ENCODE data around the gene MAGEL2.

The MAGEL2 gene

GRCh38 chr15:23647421-23648370 is at the start of gene MAGEL2:
MAGEL2 (minus strand) TSS chr15:23647867; CDS start chr15:23647742, 125 bp downstream.
- peak; percentile 41 for DNase-seq

DNA sequence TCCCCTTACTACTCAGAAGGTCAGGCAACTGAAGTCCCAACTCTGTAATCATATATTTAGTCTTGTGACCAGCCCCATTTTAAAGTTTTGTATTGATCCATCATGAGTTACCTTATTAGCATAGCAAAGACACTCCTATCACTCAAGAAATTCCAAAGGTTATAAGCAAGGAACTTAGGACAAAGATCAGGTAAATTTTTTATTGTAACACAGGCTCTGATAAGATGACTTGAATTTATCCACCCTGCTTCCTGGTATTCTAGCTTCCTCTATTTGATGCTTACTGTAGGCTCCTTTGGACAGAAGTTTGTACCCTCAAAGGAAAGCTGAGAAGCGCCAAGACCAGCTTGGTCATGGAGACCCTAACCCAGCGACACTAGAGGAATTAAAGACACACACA is 47.6 kb upstream of the MAGEL2 start:
- no peak for DNase-seq

DNA sequence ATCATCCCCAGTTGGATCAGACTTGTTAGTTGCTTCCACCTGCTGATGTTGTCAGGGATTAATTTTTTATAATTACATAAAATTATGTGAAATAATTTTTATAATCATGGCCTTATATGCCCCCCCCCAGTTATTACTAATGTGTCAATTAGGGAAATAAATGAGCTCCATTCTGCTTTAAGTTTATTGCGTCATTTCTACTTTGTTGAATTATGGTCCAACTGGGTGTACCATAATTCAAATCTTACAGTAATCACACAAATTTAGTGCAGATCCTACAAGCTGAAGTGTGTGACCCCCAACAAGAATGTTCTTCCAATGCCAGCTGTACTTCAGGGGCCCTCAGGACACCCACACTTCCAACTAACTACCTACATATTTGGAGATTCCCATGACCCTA is 46.9 kb upstream of the MAGEL2 start:
- no peak for DNase-seq

DNA sequence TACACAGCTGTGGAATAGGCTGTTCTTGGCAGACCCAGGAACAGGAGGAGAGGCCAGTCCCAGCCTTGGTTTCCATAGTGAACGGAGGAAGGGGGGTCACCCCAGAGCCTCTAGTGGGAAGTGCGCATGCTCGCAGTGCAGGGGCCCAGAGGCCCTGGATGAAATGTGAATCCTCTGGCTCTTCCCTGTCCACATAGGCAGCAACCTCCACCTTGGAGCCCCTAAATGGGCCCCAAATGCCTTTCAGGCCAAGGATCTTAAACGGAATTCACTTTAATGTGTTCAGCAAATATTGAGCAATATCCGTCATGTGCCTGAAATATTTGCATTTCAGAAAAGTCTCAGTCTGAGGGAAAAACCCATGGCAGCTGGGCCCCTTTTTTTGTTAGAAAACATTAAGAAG is 42.8 kb upstream of the MAGEL2 start:
- peak; percentile 74 for DNase-seq

DNA sequence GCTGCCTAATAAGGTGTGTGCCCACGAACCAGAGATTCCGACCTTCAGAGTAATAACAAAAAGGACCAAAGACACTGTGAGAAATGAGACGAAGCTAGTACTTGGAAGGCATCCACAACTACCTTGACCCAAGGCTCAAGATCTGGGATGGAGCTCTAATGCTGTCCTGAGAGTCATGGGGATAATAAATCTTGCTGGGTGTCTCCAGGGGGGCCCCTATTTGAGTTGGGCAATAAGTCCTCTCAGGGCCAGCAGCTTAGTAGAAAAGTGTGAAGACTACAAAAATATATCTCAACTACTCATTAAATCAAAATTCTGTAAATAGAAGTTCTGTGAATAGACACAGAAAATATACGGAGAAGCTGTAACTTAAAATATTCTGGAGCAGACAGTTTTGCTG is 42.3 kb upstream of the MAGEL2 start:
- no peak for DNase-seq

GRCh38 chr15:23687143-23687470 is 39.4 kb upstream of the MAGEL2 start, which contains the start of gene NDN:
NDN (minus strand) TSS chr15:23687305; CDS start chr15:23687217, 88 bp downstream.
- peak; percentile 62 for DNase-seq

DNA sequence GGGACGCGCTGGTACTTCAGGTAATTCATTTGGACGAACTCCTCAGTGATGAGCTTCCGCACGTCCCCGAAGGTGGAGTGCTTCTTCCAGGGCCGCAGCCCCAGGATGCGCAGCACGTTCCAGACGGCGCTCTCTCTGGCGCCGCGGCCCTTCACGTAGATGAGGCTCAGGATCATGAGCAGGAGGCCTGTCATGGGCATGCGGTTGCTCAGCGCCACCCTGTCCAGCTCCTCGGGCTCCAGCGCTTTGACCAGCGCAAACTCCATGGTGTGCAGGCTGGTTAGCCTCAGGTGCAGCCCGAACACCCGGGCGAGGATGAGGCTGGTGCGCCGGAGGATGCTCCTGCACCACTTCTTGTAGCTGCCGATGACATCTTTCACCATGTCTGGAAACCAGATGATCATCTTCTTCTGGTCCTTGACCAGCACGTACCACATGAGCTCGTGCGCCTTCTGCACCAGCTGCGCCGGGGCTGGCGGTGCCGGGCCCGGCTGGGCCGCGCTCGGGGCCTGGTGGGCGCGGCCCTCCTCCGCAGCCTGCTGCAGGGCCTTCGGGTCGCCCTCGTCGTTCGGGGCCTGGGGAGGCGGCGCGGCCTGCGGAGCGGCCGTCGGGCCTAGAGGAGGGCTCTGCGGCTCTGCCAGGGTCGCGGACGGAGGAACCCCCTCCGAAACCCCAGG is 38.9 kb upstream of the MAGEL2 start:
- peak; percentile 3 for DNase-seq

- no peak for DNase-seq
Observed at GRCh38 chr15:23671481-23671880, 23.8 kb upstream of the MAGEL2 start.

DNA sequence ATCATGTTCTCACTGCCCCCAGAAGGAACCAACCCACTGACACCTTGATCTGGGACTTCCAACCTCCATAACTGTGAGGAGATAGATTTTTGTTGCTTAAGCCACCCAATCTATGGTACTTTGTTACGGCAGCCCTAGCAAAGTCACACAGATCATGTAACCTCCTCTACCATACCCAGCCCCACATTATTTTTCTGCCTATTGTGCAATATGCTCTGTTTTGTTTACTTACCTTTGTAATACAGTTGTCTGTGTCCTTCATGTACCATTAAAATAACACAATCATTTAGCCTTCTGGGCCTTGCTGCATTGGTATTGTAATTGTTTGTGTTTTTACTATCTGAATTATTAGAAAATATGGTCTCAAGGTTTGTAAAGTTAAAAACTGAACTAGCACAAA is 23.3 kb upstream of the MAGEL2 start:
- no peak for DNase-seq

DNA sequence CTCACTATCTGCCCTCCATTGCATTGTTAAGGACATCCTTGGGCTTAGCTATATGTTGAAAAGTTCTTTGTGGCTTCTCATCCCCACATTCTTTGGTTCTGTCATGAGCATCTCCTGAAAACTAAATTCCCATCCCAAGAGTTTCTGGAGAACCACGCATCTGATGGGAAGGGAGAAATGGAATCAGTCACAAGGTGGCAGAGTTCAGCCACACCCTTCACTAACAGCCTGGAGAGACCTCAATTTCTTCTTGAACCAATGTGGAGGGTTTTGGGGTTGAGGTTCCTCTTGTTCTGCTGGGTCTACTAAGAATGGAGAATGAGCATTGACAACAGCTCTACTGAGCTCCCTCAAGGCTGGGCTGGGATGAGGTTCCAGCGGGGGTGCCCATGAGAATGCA is 15.6 kb upstream of the MAGEL2 start:
- no peak for DNase-seq

- DNase-seq, result peak; percentile 15
Observed at GRCh38 chr15:23648920-23649515, 1.4 kb upstream of the MAGEL2 start.

DNA sequence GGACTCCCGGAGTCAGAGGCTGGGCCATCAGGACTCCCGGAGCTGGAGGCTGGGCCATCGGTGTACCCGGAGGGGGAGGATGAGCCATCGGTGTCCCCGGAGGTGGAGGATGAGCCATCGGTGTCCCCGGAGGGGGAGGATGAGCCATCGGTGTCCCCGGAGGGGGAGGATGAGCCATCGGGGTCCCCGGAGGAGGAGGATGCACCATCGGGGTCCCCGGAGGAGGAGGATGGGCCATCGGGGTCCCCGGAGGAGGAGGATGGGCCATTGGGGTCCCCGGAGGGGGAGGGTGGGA is 719 bp downstream of the MAGEL2 start:
- no peak for DNase-seq

DNA sequence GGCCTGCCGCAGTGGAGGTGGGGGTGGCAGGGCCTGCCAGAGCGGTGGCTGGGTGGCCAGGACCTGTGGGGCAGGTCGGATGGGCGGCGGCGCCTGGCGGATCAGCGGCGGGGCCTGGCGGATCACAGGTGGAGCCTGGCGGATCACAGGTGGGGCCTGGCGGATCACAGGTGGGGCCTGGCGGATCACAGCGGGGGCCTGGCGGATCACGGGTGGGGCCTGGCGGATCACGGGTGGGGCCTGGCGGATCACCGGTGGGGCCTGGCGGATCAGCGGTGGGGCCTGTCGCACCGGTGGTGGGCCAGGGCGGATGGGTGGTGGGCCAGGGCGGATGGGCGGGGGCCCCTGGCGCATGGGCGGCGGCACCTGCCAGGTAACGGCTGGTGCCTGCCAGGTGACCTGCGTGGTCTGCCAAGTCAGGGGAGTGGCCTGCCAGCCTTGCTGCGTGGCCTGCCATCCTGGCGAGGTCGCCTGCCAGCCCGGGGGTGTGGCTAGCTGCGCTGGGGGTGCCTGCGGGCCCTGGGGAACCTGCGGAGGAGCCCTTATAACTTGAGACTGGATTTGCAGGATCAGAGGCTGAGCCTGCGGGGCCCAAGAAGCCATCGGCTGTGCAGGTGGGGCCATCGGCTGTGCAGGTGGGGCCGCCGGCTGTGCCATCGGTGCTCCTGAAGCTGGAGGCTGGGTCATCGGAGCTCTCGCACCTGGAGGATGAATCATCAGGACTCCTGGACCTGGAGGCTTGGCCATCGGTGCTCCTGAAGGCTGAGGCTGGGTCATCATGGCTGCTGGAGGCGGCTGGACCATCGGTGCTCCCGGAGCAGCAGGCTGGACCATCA is 1.3 kb downstream of the MAGEL2 start:
- DNase-seq, result no peak

DNA sequence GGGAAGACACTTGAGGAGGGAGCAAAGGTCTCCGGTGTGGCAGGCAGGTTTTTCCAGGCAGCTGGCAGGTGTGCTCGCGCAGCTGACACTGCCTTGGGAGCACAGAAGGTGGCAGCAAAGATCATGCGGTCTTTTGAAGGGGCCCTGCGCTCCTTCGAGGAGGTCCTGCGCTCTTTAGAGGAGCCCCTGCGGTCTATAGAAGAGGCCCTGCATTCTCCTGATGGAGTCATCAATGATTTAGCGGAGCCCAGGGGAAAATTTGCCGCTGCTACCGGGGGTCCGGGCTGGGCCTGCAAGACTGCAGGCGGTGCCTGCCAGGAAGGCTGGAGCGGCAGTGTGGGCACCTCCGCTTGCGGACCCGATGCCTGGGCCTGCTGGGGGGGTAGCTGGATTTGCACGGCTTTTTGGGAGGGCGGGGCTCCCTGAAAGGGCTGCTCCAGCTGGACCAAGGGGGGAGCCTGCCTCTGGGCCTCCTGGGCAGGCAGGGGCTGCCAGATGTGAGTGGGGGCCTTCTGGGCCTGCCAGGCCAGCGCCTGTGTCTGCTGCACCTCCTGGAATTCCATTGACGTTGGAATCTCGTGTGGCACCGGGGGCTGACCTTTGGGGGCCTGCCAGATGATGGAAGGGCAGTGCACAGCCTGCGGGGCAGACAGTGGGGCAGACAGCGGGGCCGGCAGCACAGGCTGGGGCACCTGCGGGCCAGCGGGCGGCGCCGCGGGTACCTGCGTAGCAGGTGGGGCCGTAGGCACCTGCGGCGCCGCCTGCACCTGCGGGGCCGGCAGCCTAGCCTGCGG is 2.1 kb downstream of the MAGEL2 start:
- no peak for DNase-seq

- no peak for DNase-seq
Observed at GRCh38 chr15:23644829-23645228, 2.8 kb downstream of the MAGEL2 start.

DNA sequence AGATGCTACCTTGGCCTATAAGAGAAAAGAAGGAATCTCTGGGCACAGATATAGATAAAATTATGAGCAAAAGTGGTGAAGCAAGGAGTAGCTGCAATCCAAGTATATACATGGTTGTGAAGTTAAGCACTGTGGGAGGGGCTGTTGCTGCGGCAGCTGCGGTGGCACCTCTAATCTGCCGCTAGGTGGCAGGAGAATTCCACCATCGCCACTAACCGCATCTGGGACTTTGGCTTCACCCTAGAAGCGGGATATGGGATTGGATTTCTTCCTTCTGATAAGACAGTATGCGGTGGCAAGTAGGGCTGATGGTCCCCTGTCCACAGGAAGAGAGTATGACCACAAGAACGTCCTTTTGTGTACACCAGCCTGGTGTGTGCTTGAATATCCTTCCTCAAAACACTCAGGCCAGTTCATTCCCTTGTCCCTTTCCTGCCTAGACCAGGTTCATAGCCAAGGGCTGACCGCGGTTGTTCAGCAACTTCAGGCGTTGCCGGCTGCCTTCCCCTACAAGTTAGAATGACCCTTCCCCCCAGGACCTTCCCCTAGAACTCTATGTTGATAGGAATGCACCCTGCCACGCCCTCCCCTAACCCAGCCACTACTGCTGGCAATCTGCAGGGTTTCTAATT is 5.1 kb downstream of the MAGEL2 start:
- DNase-seq, result peak; percentile 52

GRCh38 chr15:23634181-23634580 is 13.5 kb downstream of the MAGEL2 start:
- no peak for DNase-seq

GRCh38 chr15:23629234-23629805 is 18.3 kb downstream of the MAGEL2 start:
- DNase-seq, result no peak

GRCh38 chr15:23628612-23629233 is 18.9 kb downstream of the MAGEL2 start:
- DNase-seq, result no peak

DNA sequence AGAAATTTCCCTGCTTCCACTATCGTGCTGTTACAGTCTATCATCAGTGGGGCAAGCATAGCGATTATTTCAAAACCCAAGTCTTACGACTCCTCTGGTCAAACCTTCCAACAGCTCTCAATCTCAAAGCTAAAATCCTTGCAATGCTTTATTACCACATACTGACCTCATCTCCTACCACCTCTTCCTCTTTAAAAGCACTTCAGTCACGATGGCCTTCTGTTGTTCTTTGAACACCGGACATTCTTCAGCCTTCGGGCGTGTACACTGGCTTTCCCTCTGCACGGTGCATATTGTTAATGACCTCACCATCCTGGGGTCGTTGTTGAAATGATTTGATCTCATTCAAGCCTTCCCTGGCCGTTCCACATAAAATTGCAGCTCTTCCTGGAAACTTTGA is 31.1 kb downstream of the MAGEL2 start:
- DNase-seq, result no peak

- DNase-seq, result no peak
Observed at GRCh38 chr15:23606226-23606625, 41.4 kb downstream of the MAGEL2 start.
